OCI-LY7 (cell line): ENCODE measurements around the gene SMAGP.
"Not testable (repeated sequence)": the region's sequence is repeated elsewhere in the genome, so short reads cannot be mapped to it uniquely, and the experiment has no call there.

Experiments used
- EZH2phosphoT487 ChIP-seq: fragments of 200-600 bp; sonication (generic); IDR thresholded peaks from 2 replicates; pipeline ENCODE4 v1.6.1; 2018; ENCODE audit warnings: low read depth, borderline replicate concordance, mild to moderate bottlenecking, mixed run types, antibody characterized with exemption, low read length, moderate library complexity, mixed read lengths
- TF ChIP-seq, protein P1 (sequence below): fragments of 200-600 bp; sonication (generic); conservative IDR thresholded peaks from 2 replicates; pipeline ENCODE4 v1.5.1; 2014; ENCODE audit warnings: mild to moderate bottlenecking, antibody characterized with exemption, low read length, moderate library complexity, mixed read lengths

DNA sequence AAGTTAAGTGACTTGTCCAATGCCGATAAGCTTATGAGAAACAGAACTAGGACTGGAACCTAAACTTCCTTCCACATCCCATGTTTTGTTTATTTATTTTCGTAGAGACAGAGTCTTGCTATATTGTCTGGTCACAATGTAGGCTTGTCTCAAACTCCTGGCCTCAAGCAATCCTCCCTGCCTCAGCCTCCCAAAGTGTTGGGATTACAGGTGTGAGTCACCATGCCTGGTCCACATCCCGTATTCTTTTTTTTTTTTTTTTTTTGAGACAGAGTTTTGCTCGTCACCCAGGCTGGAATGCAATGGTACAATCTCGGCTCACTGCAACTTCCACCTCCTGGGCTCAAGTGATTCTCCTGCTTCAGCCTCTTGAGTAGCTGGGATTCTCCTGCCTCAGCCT lies 43.1 kb downstream of the SMAGP start:
- TF ChIP-seq, protein P1, sequence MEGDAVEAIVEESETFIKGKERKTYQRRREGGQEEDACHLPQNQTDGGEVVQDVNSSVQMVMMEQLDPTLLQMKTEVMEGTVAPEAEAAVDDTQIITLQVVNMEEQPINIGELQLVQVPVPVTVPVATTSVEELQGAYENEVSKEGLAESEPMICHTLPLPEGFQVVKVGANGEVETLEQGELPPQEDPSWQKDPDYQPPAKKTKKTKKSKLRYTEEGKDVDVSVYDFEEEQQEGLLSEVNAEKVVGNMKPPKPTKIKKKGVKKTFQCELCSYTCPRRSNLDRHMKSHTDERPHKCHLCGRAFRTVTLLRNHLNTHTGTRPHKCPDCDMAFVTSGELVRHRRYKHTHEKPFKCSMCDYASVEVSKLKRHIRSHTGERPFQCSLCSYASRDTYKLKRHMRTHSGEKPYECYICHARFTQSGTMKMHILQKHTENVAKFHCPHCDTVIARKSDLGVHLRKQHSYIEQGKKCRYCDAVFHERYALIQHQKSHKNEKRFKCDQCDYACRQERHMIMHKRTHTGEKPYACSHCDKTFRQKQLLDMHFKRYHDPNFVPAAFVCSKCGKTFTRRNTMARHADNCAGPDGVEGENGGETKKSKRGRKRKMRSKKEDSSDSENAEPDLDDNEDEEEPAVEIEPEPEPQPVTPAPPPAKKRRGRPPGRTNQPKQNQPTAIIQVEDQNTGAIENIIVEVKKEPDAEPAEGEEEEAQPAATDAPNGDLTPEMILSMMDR, result not testable (repeated sequence)
- not testable (repeated sequence) for TF ChIP-seq EZH2phosphoT487
